Posterior cingulate gyrus (tissue), 11 donors: ENCODE results near the gene RWDD3.

Experiments used
- DNase-seq, 10 donors: peaks; one replicate each; pipeline versions ENCODE4 v3.0.0 to v3.0.0-alpha.2; 2020 to 2021; ENCODE audit warnings: mixed read lengths in 3 of 10
- intact Hi-C: fragments of 100-400 bp; cut with DNase I; formaldehyde crosslinking; loops from one replicate; pipeline ENCODE4 v1.15.1; 2023

Gene RWDD3

GRCh38 chr1:95278173-95279006, 44.4 kb downstream of the RWDD3 start:
- DNase-seq, result no peak
- intact Hi-C loops, result no loop called here

GRCh38 chr1:95281781-95282517, 47.9 kb downstream of the RWDD3 start:
- intact Hi-C loops, result no loop called here
- no peak for DNase-seq

GRCh38 chr1:95282518-95282895, 48.5 kb downstream of the RWDD3 start:
- DNase-seq, result no peak
- intact Hi-C loops, result no loop called here

- intact Hi-C loops, result no loop called here
- no peak for DNase-seq
Measured at GRCh38 chr1:95284420-95284819, 50.4 kb downstream of the RWDD3 start.

GRCh38 chr1:95286479-95286878, 52.5 kb downstream of the RWDD3 start:
- DNase-seq, result peak in 1 of 10 donors; percentile 59
- intact Hi-C loops, result no loop called here

GRCh38 chr1:95287081-95287480, 53.1 kb downstream of the RWDD3 start:
- intact Hi-C loops, result no loop called here
- DNase-seq, result no peak

GRCh38 chr1:95287825-95288224, 53.8 kb downstream of the RWDD3 start:
- intact Hi-C loops, result no loop called here
- DNase-seq, result no peak
